Astrocyte (in vitro differentiated cells and primary cell): ENCODE results near the gene TTL. TPM values are rescaled to one million over a fixed set of nuclear protein-coding genes. Genes with fewer than 3 reads are reported as not detected.

Experiments used
- DNase-seq: peaks from one replicate; pipeline ENCODE4 v3.0.0-alpha.2; 2010; ENCODE audit warnings: low read depth
- FAIRE-seq: peaks from 2 replicates; lab custom pipeline; 2011; peaks lifted over from hg19 to GRCh38; lab: Jason Lieb, UNC
- H2AFZ ChIP-seq: 2 replicates; pipeline ENCODE4 v1.6.0; 2012; ENCODE audit warnings: low read depth, low read length, inconsistent platforms
- H3K27ac ChIP-seq: 2 replicates; pipeline ENCODE4 v1.5.1; 2011; ENCODE audit warnings: low read depth, low read length, inconsistent platforms
- H3K27me3 ChIP-seq: 2 replicates; pipeline ENCODE4 v1.6.0; 2011; ENCODE audit warnings: low read length, inconsistent platforms; ENCODE audit not compliant: insufficient read depth
- H3K36me3 ChIP-seq: 2 replicates; pipeline ENCODE4 v1.5.1; 2011; ENCODE audit warnings: low read length, inconsistent platforms; ENCODE audit not compliant: insufficient read depth
- H3K4me1 ChIP-seq: 2 replicates; pipeline ENCODE4 v1.5.1; 2011; ENCODE audit warnings: low read length, inconsistent platforms; ENCODE audit not compliant: insufficient read depth
- H3K4me2 ChIP-seq: 2 replicates; pipeline ENCODE4 v1.6.0; 2012; ENCODE audit warnings: low read length, inconsistent platforms
- H3K4me3 ChIP-seq: 2 replicates; pipeline ENCODE4 v1.5.1; 2011; ENCODE audit warnings: low read depth, mild to moderate bottlenecking, low read length, inconsistent platforms; ENCODE audit not compliant: insufficient read depth
- H3K79me2 ChIP-seq: 2 replicates; pipeline ENCODE4 v1.6.0; 2012; ENCODE audit warnings: mild to moderate bottlenecking, low read length, inconsistent platforms; ENCODE audit not compliant: insufficient read depth
- H3K9ac ChIP-seq: 2 replicates; pipeline ENCODE4 v1.6.0; 2012; ENCODE audit warnings: mild to moderate bottlenecking, low read length, inconsistent platforms
- H3K9me3 ChIP-seq: 2 replicates; pipeline ENCODE4 v1.5.1; 2012; ENCODE audit warnings: low read depth, mild to moderate bottlenecking, low read length, inconsistent platforms; ENCODE audit not compliant: insufficient read depth
- H4K20me1 ChIP-seq: 2 replicates; pipeline ENCODE4 v1.6.0; 2012; ENCODE audit warnings: low read length, inconsistent platforms; ENCODE audit not compliant: insufficient read depth
- H3K27ac Mint-ChIP-seq: one replicate; pipeline ENCODE4 v1.8.0; 2021; ENCODE audit warnings: mild to moderate bottlenecking, mixed read lengths; ENCODE audit not compliant: unreplicated experiment
- H3K27me3 Mint-ChIP-seq: one replicate; pipeline ENCODE4 v1.8.0; 2021; ENCODE audit warnings: low read depth, mixed read lengths; ENCODE audit not compliant: unreplicated experiment
- H3K36me3 Mint-ChIP-seq: one replicate; pipeline ENCODE4 v1.8.0; 2021; ENCODE audit warnings: low read depth, mixed read lengths; ENCODE audit not compliant: unreplicated experiment
- H3K4me1 Mint-ChIP-seq: one replicate; pipeline ENCODE4 v1.8.0; 2021; ENCODE audit warnings: low read depth, mixed read lengths; ENCODE audit not compliant: unreplicated experiment
- H3K4me3 Mint-ChIP-seq: one replicate; pipeline ENCODE4 v1.8.0; 2021; ENCODE audit warnings: mild to moderate bottlenecking, moderate library complexity, mixed read lengths; ENCODE audit not compliant: unreplicated experiment
- H3K9me3 Mint-ChIP-seq: one replicate; pipeline ENCODE4 v1.8.0; 2021; ENCODE audit warnings: mild to moderate bottlenecking, mixed read lengths; ENCODE audit not compliant: unreplicated experiment
- EZH2 ChIP-seq: IDR thresholded peaks from 2 replicates; pipeline ENCODE4 v1.6.1; 2012; ENCODE audit warnings: mild to moderate bottlenecking, low read length, inconsistent platforms; ENCODE audit not compliant: insufficient read depth
- total RNA-seq: library from RNA; stranded (reverse); gene quantifications from 2 replicates; pipeline ENCODE4 v1.2.1, GENCODE V29; 2021
- TF ChIP-seq, protein P1 (sequence below): IDR thresholded peaks from 2 replicates; pipeline ENCODE4 v1.5.1; 2011; ENCODE audit warnings: low read depth, mild to moderate bottlenecking, inconsistent platforms, low read length, moderate library complexity; ENCODE audit not compliant: insufficient read depth

The TTL gene
- total RNA-seq, 1 donor from 2014 or later, result 58.1 TPM

DNA sequence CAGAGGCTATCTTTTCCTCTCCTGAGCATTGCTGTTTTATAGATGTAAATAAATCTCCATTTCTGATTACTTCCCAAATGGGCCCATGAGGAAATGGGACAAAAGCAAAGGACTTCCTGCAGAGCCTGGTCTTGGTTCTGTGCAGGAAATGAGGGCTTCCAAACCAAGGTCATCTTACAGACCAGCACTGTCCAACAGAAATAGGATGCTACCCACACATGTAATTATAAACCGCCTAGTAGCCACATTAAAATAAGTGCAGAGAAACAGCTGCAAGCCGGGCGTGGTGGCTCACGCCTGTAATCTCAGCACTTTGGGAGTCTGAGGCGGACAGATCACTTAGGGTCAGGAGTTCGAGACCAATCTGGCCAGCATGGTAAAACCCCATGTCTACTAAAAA, 6.2 kb downstream of the TTL start:
- TF ChIP-seq, protein P1, sequence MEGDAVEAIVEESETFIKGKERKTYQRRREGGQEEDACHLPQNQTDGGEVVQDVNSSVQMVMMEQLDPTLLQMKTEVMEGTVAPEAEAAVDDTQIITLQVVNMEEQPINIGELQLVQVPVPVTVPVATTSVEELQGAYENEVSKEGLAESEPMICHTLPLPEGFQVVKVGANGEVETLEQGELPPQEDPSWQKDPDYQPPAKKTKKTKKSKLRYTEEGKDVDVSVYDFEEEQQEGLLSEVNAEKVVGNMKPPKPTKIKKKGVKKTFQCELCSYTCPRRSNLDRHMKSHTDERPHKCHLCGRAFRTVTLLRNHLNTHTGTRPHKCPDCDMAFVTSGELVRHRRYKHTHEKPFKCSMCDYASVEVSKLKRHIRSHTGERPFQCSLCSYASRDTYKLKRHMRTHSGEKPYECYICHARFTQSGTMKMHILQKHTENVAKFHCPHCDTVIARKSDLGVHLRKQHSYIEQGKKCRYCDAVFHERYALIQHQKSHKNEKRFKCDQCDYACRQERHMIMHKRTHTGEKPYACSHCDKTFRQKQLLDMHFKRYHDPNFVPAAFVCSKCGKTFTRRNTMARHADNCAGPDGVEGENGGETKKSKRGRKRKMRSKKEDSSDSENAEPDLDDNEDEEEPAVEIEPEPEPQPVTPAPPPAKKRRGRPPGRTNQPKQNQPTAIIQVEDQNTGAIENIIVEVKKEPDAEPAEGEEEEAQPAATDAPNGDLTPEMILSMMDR, result no peak
- TF ChIP-seq EZH2, result no peak
- H3K79me2 ChIP-seq, result peaks cover 84% of the 10 kb centered on the region

DNA sequence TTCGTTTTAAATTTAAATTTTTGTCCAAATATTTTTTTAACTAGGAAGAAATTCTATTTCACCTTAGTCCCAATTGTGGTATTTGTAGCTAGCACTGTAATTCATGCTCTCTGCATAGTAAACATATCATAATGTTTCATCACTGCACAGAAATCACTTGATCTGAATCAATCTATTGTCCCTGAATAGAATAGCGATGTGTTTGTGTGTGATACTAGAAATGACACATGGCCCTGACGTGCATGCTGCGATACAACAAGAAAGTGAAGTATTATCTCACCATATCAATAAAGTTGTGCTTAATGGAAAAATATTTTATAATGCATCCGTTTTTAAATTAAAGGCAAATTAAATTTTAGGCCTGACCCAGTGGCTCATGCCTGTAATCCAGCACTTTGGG, 10.0 kb downstream of the TTL start:
- Histone ChIP-seq H3K4me2 (no peak overlapping the region), H3K4me3 (no peak overlapping the region), H3K36me3 (peaks cover 23% of the 10 kb centered on the region), H4K20me1 (peaks cover 37% of the 10 kb centered on the region), H3K4me1 (peaks cover 13% of the 10 kb centered on the region), H3K27me3 (no peaks in the 10 kb centered on the region), H3K9me3 (no peaks in the 10 kb centered on the region), H2AFZ (no peak overlapping the region), H3K27ac (no peak overlapping the region), H3K9ac (no peak overlapping the region), H3K79me2 (peaks cover 51% of the 10 kb centered on the region)
- TF ChIP-seq EZH2, result no peak
- TF ChIP-seq, protein P1, result no peak
- peaks cover 15% of the 10 kb centered on the region for H3K36me3 Mint-ChIP-seq
- FAIRE-seq, result no peak
- no peak for DNase-seq
- H3K4me3 Mint-ChIP-seq, result no peak overlapping the region
- no peaks in the 10 kb centered on the region for H3K27me3 Mint-ChIP-seq
- H3K9me3 Mint-ChIP-seq, result no peaks in the 10 kb centered on the region
- no peak overlapping the region for H3K27ac Mint-ChIP-seq
- H3K4me1 Mint-ChIP-seq, result peaks cover 7% of the 10 kb centered on the region

More for the DNA sequence above, 6.2 kb downstream of the TTL start:
- H3K36me3 Mint-ChIP-seq, result peaks cover 15% of the 10 kb centered on the region
- H3K27ac Mint-ChIP-seq, result peak overlapping the region; percentile 12
- Histone ChIP-seq H3K27ac (no peak overlapping the region), H3K9ac (no peak overlapping the region), H3K9me3 (no peaks in the 10 kb centered on the region), H3K36me3 (peaks cover 11% of the 10 kb centered on the region), H3K4me3 (no peak overlapping the region), H3K27me3 (no peaks in the 10 kb centered on the region), H3K4me1 (peaks cover 7% of the 10 kb centered on the region), H4K20me1 (peaks cover 50% of the 10 kb centered on the region), H3K4me2 (no peak overlapping the region), H2AFZ (no peak overlapping the region)
- FAIRE-seq (no peak), DNase-seq (no peak)
- peaks cover 11% of the 10 kb centered on the region for H3K4me1 Mint-ChIP-seq
- H3K4me3 Mint-ChIP-seq, result no peak overlapping the region
- H3K9me3 Mint-ChIP-seq, result no peaks in the 10 kb centered on the region
- no peaks in the 10 kb centered on the region for H3K27me3 Mint-ChIP-seq

DNA sequence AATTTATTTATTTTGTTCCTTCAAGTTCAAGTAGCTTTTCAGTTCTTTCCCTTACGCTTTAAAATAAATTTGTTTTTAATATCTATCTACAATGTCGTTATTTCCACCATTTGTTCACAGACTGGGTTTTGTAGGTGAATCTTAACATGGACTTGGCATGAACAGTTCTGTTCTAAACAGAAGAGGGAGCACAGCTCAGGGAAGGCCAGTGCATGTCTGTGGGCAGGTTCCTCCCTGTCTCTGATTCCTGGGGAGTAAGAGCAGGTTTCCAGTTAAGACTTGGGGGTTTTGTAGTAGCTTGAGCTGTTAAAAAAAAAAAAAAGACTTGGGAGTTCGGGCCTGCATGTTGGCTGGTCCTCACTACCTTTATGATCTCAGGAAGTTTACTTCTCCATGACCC, 11.1 kb downstream of the TTL start:
- no peak for DNase-seq
- Histone ChIP-seq H3K79me2 (peaks cover 40% of the 10 kb centered on the region), H3K4me1 (peaks cover 13% of the 10 kb centered on the region), H3K27me3 (no peaks in the 10 kb centered on the region), H3K9ac (no peak overlapping the region), H4K20me1 (peaks cover 28% of the 10 kb centered on the region), H2AFZ (no peak overlapping the region), H3K9me3 (no peaks in the 10 kb centered on the region), H3K36me3 (peaks cover 15% of the 10 kb centered on the region), H3K4me2 (peak overlapping the region; percentile 51), H3K4me3 (no peak overlapping the region), H3K27ac (no peak overlapping the region)
- no peak for FAIRE-seq
- Mint-ChIP-seq H3K4me1 (peaks cover 6% of the 10 kb centered on the region), H3K36me3 (peaks cover 12% of the 10 kb centered on the region), H3K27me3 (no peaks in the 10 kb centered on the region), H3K4me3 (no peak overlapping the region), H3K27ac (peak overlapping the region; percentile 38), H3K9me3 (no peaks in the 10 kb centered on the region)
- no peak for TF ChIP-seq EZH2
- TF ChIP-seq, protein P1, result peak; percentile 9
